GM21825 (cell line): ENCODE measurements around the gene MYO1D.
"Not testable (repeated sequence)": the region's sequence is repeated elsewhere in the genome, so short reads cannot be mapped to it uniquely, and the experiment has no call there.

Experiments used
- ATAC-seq: cut with Tn5 transposase; IDR thresholded peaks from one replicate; pipeline ENCODE4 v1.9.1; 2021; ENCODE audit warnings: mild to moderate bottlenecking, moderate library complexity; ENCODE audit not compliant: unreplicated experiment

Gene MYO1D

GRCh38 chr17:32481193-32481592, 395.7 kb downstream of the MYO1D start:
- no peak for ATAC-seq

GRCh38 chr17:32479074-32479617, 397.8 kb downstream of the MYO1D start:
- no peak for ATAC-seq

GRCh38 chr17:32477220-32477619, 399.7 kb downstream of the MYO1D start:
- ATAC-seq, result no peak

DNA sequence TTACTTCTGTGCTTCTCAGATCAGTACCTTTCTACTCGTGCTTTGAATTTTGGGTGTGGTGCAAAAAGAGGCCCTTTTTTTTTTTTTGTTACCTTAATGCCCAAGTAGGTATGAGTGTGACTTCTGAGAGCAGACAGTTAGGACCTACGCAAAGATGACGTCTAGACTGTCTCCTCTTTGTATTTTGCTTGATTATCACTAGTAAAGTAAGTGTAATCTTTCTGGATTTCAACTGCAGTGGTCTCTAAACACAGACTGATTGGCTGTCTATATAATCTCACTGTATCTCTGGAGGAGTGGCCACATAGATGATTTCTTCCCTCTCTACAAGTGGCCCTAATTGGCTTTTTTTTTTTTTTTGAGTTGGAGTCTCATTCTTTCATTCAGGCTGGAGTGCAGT, 401.7 kb downstream of the MYO1D start:
- ATAC-seq, result no peak

GRCh38 chr17:32471652-32472051, 405.3 kb downstream of the MYO1D start:
- no peak for ATAC-seq

GRCh38 chr17:32470405-32471167, 406.3 kb downstream of the MYO1D start:
- no peak for ATAC-seq

DNA sequence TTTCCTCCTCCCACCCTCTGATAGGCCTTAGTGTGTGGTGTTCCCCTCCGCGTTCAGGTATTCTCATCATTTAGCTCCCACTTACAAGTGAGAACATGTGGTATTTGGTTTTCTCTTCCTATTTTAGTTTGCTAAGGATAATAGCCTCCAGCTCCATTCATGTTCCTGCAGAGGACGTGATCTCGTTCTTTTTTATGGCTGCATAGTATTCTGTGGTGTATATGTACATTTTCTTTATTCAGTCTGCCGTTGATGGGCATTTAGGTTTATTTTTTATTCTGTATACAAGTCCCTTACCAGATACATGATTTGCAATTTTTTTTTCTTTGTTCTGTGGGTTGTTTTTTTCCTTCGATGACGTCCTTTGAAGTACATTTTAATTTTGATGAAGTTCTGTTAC, 409.0 kb downstream of the MYO1D start:
- no peak for ATAC-seq

GRCh38 chr17:32464374-32464773, 412.6 kb downstream of the MYO1D start:
- ATAC-seq, result no peak

- ATAC-seq, result no peak
Measured at GRCh38 chr17:32463304-32463703, 413.6 kb downstream of the MYO1D start.

DNA sequence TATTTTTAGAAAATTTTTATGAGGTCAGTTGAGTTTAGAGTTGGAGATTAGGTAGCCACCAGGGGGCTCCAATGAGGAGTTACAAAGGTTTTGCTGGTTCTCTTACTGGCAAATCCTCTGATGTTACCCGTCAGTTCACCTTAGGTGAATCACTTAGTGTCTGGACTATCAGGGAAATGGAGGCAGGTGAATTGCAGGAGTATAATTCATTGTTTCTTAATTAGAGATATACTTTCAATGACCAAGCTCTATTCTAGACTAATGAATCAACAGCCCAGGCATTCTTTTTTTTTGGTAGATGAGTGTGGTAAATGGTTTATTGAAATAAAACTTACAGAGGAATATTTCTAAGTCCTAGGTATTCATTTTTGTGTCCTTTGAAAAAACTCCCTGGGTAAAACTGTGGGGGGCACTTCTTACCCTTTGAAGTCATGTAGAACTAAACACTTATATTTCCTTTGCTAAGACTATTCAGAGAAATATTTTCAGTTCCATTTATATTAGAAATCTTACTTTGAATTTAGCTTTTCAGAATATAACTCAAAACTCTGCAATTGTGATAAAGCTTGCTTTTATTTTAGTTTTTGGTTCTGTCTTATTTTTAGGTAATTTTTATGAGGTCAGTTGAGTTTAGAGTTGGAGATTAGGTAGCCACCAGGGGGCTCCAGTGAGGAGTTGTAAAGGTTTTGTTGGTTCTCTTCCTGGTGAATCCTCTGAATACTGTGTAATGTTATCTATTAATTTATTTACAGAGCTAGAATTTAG, 414.9 kb downstream of the MYO1D start:
- ATAC-seq, result no peak

DNA sequence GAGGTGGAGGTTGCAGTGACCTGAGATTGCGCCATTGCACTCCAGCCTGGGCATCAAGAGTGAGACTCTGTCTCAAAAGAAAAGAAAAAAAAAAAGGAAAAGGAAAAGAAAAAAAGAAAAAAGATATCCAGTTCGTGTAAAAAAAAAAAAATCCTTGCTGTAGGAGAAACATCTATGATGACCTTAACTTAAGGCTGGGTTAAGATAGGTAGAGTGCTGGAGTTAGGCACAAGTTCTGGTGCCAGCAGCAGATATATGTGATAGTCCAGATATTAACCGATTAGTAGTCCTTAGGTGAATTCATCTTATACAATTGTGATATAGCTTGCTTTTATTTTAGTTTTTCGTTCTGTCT, 415.4 kb downstream of the MYO1D start:
- ATAC-seq, result no peak

DNA sequence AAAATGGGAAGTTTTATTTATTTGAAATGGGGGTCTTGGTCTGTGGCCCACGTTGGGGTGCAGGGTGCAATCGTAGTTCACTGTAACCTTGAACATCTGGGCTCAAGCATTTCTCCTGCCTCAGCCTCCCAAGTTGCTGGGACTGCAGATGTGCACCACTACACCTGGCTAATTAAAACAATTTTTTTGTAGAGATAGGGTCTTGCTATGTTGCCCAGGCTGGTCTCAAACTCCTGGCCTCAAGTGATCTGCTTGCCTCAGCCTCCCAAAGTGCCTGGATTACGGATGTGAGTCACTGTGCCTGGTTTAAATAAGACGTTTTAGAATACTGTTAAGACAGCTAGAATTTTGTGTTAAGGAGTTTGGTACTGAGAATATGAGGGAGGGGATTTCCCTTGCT, 416.9 kb downstream of the MYO1D start:
- no peak for ATAC-seq

DNA sequence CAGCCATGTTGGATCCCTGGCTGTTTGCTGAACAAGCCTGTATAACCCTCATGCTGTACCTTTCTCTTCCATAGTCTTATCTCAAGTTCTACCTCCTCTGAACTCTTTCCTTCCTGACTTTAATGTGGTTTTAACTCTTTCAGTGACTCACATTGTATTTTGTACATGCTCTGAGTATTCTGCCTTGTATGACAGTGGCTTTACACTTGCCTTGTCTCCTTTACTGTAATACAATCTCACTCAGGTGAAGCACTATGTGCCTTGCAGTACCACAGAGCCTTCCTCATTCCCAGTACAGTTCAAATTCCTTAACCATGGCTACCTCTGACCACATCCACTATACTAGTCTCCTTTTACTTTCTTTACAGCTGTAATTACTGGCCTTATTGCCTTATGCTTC, 418.6 kb downstream of the MYO1D start:
- ATAC-seq, result no peak

DNA sequence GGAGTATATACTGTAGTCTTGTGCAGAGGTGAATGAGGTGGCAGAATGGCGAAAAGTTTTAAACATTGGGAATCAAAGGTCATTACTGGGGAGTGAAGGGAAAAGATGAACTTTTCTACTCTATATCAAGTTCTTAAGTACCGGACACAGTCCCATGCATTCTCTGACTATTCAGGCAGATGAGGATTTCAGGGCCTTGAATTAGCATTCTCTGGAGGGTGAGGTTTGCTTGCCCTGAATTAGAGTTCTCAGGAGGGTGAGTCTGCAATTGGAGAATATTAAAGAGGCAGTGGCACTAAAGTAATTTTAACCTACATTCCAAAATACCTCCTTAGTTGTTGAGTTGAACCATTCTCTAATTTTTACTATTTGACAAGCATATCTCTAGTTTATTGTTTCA, 423.6 kb downstream of the MYO1D start:
- ATAC-seq, result no peak

DNA sequence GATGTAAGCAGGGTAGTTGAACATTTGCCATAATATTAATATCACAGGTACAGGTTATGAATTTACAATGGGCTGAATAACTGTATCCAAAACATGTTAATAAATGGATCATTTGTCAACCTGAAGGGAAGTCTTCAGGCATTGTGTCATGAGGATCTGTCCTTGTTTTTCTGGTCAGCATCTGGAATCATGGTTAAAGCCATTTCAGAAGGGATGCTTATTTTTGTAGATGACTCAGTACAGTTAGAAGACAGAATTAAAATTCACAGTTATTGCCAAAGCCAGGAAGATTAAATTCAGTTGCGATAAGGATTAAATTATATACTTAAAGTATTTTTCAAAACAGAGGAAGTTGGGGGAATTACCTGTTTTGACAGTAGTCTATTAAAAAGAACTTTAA, 424.6 kb downstream of the MYO1D start:
- ATAC-seq, result no peak

DNA sequence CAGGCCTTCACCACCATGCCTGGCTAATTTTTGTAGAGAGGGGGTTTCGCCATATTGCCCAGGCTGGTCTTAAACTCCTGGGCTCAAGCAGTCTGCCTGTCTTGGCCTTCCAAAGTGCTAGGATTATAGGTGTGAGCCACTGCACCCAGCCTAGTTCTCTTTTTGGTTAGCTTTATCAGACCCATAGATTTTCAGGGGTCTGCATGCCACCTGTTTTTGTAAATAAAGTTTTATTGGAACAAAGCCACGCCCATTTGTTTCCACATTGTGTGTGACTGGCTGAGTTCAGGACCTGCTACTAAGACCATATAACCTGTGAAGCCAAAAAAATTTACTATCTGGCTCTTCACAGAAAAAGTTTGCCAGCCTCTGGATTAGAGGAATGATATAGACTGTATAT, 425.0 kb downstream of the MYO1D start:
- no peak for ATAC-seq

DNA sequence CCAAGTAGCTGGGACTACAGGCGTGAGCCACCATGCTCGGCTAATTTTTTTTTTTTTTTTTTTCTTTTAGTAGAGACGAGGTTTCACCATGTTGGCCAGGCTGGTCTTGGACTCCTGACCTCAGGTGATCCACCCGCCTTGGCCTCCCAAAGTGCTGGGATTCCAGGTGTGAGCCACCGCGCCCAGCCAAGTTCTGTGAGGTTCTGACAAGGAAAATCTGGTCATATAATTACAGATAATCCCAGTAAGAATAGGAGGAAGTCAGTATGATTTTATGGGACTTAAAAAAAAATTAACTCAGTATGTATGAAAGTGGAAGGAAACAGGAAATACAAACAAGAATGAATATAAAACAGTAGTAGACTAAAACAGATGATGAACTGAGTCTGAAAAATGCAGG, 426.5 kb downstream of the MYO1D start:
- not testable (repeated sequence) for ATAC-seq

GRCh38 chr17:32449963-32450362, 427.0 kb downstream of the MYO1D start:
- ATAC-seq, result no peak

GRCh38 chr17:32446949-32447348, 430.0 kb downstream of the MYO1D start:
- ATAC-seq, result no peak

DNA sequence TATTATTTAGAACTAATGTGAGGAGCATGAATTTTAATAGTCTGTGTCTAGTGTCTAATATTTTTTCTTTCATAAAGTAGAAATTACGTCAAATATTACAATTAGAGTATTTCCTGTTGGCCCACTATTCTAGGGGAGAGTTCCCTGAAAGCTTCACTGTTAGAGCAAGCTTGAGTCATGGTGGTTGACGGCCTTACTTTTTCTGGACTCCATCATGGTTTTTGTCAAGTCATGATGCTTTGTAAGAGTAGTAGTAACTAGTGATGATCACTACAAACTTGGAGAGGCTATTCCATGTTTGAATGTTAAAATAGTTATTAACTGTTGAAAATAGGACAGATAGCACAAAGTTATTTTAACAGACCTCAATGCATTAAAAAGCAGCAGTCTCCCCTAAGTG, 431.0 kb downstream of the MYO1D start:
- no peak for ATAC-seq

DNA sequence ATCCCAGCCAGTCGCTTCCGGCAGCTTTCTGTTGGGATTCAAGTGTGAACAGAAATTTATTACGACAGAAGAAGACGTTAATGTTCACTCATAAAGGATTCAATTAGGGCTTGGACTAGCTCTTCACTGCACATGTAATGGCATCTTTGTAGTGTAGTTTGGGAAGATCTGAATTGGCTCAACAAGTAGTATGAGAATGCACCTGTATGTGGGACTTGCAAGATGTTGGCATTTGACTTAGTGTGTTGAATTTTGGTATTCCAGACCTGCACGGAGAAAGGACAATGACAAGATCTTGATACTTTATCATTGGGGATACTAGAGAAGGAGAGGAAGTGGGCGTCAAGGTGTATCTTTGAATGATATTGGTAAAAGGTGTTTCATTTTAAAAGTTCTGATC, 431.4 kb downstream of the MYO1D start:
- ATAC-seq, result no peak

DNA sequence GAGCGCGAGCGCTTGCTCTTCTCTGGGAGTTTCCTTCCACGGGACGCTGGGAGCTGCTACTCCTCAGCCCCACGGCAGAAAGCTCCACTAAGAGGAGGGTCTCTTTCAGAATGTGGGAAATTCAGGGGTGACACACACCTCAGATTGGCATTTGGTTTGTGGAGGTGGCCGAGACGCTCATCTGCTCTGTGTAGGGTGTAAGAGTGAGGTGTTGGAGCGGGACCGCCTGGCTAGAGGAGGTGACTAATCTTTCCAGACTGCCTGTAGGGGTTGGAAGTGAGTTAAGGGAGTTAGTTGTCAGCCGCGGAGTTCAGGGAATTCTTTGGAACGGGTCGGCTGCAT, 431.9 kb downstream of the MYO1D start:
- peak; percentile 17 for ATAC-seq
